Amniotic stem cell (primary cell): Measurements from ENCODE around the gene VWCE.
"Not testable (repeated sequence)": the region's sequence is repeated elsewhere in the genome, so short reads cannot be mapped to it uniquely, and the experiment has no call there.

Experiments
- DNase-seq: peaks from one replicate; lab custom pipeline; 2025; lab: John Stamatoyannopoulos, UW

Gene VWCE

DNA sequence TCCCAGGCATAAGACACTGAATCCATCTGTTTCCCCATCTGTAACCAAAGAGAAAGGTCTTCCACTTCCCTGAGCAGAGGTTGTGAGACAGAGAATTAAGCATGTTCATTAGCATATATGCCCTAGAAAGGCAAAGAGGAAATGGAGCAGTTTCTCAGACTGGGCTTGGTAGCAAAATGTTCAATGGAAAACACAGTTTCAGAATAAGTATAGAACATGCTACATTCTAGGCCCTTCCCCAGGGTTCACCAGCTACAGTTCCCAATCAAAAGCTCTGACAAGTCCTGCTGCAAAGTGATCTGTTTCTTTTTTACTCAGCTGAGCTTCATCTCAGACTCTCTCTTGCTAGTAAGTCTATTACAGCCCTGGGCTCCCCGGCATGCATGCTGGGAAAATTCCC is 42.8 kb downstream of the VWCE start:
- not testable (repeated sequence) for DNase-seq

DNA sequence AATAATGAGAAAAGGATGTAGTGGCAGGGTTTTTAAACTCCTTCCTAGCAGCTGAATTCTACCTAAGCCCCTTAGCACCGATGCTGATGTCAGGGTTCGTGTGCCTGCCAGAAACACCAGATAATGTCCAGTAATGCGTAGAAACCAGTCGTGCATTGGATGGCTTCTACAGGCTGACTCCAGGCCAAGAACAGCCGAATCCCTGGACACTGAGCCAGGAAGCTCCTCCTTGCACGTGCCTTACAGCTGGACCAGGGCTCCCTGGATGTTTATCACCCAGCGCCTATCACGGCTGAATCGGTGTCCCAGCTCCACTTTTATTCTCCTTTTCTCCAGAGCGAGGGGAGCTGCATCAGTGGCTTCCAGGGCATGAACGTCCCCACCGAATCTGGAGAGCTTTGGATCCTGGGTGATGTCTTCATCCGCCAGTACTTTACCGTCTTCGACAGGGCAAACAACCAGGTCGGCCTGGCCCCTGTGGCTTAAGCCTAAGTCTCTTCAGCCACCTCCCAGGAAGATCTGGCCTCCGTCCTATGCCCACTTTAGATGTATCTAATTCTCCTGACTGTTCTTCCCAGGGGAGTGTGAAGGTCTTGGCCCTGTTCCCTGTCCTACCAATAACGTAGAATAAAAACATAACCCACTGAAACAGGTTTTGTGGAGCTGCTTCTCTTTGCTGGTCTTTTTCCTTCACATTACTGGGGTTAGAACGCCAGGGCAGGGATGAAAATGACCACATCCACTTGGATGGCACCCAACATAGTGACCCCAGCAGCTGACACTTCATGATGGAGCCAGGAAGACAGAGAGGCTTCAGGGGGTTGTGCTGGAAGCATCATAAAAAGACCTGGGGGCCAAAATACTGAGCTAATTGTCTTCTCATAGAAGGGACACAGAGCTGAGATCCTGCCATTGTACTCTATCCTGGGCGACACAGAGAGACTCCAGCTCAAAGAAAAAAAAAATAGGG is 44.0 kb downstream of the VWCE start:
- DNase-seq: not testable (repeated sequence)

DNA sequence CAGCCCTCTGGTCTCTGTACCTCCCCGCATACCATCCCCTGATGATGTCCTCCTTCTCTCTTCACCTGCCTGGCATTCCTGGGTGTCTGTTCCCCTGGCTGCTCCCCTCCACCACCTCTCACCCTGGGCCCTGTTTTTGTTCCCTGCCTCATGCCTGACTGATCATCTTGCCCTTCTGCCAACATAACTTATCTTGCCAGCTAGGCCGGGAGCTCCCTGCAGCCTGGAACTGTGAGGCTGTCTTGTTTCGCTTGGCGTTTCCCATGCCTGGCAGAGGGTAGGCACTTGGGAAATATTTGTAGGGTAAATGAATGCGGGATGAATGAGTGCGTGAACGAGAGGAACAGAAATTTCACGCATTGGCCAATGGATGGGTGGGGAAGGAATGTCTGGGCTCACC is 45.9 kb downstream of the VWCE start:
- DNase-seq: not testable (repeated sequence)

DNA sequence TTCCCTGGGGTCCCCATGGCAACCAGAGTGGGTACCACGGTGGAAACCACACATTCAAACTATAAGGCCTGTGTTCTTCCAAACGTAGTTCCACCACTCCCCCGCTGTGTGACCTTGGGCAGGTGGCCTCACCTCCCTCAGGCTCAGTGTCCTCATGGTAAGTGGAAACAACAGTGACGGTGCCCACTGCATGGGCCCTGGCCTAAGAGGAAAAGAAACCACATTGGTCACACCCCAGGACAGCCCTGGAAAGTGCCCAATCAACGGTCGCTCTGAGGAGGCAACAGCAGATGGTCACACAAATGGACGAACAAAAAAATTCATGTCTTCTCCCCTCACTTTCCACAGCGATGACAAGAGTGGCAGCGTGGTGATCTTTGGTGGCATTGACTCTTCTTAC is 47.0 kb downstream of the VWCE start:
- not testable (repeated sequence) for DNase-seq

DNA sequence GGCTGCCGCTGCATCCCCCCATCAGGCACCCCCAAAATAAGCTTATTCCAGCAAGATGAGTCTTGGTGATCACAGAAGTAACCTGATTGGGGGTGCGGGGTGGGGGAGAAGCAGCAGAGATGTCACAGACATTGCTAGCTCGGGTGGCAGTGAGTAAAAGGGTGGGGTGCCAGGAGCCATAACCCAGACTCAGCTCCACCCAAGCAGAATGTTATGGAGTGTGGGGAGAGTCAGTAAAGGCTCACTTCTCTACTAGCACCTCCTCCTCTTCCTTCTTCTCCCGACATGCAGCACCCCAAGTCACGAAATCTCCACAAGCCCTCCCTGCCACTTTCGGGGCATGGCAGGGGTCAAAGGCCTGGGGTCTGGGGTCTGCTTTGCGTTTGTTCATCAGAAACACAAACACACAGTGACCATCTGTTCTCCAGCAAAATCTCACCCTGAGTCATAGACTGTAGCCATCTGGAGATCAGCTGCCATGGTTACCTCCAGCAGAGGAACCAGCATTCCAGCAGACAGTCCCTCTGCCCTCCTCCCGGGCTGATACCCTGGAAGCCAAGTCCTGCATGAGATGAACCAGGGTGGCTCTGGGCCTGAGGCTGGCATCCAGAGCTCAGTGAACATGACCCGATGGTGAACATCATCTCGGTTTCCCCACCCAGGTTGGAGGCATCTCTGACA is 49.7 kb downstream of the VWCE start:
- DNase-seq: not testable (repeated sequence)

DNA sequence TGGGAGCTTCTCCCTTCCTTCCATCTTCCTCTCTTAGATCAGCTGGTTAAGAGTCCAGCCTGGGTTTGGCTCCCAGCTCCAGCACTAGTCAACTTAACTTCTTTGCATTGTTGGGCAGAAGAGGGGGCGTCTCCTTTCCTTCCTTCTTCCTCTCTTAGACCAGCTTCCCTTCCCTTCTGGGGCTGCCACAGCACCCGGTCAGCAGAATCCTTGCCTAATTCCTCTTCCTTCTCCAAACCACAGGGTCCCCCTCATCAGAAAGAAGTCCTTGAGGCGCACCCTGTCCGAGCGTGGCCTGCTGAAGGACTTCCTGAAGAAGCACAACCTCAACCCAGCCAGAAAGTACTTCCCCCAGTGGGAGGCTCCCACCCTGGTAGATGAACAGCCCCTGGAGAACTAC is 53.6 kb downstream of the VWCE start:
- not testable (repeated sequence) for DNase-seq

DNA sequence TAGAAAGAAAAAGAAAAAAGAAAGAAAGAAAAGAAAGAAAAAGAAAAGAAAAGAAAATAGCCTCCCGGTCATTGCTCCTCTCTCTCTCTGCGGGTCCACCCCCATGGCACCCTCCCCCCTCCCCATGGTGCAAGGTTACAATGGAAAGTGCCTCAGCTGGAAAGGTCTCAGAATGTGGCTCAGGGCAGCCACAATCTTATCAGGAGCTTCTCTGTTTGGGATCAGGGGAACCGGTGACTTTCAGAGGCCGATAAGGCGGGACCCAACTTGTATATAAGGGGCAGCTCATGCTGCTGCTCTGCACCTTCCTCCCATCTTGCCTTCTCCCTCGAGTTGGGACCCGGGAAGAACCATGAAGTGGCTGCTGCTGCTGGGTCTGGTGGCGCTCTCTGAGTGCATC is 54.2 kb downstream of the VWCE start, which contains the start of gene PGA5:
PGA5 (plus strand) TSS at position 301 of the 400 bp plus-strand sequence; CDS start at position 353, 52 bp downstream.
- DNase-seq: not testable (repeated sequence)

DNA sequence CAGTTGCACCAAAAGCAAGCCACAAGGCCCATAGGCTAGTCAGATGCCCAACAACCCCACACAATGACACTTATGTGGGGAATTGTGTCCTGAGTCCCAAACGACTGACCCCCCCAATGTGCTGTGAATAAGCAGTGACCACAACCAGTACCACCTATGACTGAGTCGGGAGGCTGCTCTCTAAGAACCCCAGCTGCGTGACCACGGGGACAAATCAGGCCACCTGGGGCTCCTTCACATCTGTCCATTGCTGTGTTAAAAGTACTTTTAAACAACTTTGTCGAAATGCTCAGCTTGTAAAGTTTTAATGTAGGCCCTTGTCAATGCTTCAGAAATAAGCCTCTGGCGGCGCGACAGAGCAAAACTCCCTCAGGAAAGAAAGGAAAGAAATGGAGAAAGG is 54.8 kb downstream of the VWCE start:
- not testable (repeated sequence) for DNase-seq

DNA sequence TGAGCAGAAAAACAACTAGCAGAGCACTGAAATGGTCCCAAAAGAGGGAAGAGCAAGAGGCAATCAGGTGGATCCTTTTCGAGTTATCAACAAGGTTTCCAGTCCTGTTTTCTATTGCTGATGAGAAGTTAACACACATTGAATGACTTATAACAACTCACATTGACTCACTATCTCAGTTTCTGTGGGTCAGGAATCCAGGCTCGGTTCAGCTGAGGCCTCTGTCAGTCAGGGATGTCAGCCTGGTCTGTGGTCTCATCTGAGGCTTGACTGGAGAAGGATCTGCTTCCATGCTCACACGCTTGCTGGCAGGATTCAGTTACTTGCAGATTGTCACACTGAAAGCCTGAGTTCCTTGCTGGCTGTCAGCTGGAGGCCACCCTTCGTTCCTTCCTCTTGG is 58.0 kb downstream of the VWCE start:
- not testable (repeated sequence) for DNase-seq

DNA sequence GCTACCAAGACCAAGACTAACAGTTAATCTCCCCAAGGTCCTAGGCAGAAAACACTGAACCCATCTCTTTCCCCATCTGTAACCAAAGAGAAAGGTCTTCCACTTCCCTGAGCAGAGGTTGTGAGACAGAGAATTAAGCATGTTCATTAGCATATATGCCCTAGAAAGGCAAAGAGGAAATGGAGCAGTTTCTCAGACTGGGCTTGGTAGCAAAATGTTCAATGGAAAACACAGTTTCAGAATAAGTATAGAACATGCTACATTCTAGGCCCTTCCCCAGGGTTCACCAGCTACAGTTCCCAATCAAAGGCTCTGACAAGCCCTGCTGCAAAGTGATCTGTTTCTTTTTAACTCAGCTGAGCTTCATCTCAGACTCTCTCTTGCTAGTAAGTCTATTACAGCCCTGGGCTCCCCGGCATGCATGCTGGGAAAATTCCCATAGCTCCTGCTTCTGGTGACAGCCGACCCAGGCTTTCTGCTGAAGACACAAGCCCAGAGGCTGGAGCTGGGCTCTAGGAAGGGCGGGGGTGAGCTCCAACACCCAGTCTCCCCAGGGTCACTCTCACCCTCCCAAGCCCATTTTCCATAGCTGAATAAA is 62.5 kb downstream of the VWCE start:
- not testable (repeated sequence) for DNase-seq

DNA sequence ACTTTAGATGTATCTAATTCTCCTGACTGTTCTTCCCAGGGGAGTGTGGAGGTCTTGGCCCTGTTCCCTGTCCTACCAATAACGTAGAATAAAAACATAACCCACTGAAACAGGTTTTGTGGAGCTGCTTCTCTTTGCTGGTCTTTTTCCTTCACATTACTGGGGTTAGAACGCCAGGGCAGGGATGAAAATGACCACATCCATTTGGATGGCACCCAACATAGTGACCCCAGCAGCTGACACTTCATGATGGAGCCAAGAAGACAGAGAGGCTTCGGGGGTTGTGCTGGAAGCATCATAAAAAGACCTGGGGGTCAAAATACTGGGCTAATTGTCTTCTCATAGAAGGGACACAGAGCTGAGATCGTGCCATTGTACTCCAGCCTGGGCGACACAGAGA is 63.5 kb downstream of the VWCE start:
- not testable (repeated sequence) for DNase-seq

DNA sequence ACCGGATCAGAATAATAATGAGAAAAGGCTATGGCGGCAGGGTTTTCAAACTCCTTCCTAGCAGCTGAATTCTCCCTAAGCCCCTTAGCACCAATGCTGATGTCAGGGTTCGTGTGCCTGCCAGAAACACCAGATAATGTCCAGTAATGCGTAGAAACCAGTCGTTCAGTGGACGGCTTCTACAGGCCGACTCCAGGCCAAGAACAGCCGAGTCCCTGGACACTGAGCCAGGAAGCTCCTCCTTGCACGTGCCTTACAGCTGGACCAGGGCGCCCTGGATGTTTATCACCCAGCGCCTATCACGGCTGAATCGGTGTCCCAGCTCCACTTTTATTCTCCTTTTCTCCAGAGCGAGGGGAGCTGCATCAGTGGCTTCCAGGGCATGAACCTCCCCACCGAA is 64.1 kb downstream of the VWCE start:
- DNase-seq: not testable (repeated sequence)

DNA sequence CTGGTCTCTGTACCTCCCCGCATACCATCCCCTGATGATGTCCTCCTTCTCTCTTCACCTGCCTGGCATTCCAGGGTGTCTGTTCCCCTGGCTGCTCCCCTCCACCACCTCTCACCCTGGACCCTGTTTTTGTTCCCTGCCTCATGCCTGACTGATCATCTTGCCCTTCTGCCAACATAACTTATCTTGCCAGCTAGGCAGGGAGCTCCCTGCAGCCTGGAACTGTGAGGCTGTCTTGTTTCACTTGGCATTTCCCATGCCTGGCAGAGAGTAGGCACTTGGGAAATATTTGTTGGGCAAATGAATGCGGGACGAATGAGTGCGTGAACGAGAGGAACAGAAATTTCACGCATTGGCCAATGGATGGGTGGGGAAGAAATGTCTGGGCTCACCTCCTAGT is 65.7 kb downstream of the VWCE start:
- DNase-seq: not testable (repeated sequence)

DNA sequence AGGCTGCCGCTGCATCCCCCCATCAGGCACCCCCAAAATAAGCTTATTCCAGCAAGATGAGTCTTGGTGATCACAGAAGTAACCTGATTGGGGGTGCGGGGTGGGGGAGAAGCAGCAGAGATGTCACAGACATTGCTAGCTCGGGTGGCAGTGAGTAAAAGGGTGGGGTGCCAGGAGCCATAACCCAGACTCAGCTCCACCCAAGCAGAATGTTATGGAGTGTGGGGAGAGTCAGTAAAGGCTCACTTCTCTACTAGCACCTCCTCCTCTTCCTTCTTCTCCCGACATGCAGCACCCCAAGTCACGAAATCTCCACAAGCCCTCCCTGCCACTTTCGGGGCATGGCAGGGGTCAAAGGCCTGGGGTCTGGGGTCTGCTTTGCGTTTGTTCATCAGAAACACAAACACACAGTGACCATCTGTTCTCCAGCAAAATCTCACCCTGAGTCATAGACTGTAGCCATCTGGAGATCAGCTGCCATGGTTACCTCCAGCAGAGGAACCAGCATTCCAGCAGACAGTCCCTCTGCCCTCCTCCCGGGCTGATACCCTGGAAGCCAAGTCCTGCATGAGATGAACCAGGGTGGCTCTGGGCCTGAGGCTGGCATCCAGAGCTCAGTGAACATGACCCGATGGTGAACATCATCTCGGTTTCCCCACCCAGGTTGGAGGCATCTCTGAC is 68.5 kb downstream of the VWCE start:
- not testable (repeated sequence) for DNase-seq

DNA sequence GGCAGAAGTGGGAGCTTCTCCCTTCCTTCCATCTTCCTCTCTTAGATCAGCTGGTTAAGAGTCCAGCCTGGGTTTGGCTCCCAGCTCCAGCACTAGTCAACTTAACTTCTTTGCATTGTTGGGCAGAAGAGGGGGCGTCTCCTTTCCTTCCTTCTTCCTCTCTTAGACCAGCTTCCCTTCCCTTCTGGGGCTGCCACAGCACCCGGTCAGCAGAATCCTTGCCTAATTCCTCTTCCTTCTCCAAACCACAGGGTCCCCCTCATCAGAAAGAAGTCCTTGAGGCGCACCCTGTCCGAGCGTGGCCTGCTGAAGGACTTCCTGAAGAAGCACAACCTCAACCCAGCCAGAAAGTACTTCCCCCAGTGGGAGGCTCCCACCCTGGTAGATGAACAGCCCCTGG is 72.4 kb downstream of the VWCE start:
- DNase-seq: not testable (repeated sequence)

DNA sequence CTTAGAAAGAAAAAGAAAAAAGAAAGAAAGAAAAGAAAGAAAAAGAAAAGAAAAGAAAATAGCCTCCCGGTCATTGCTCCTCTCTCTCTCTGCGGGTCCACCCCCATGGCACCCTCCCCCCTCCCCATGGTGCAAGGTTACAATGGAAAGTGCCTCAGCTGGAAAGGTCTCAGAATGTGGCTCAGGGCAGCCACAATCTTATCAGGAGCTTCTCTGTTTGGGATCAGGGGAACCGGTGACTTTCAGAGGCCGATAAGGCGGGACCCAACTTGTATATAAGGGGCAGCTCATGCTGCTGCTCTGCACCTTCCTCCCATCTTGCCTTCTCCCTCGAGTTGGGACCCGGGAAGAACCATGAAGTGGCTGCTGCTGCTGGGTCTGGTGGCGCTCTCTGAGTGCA is 73.1 kb downstream of the VWCE start, which contains the start of gene PGA4:
PGA4 (plus strand) TSS at position 301 of the 400 bp plus-strand sequence; CDS start at position 355, 54 bp downstream.
- not testable (repeated sequence) for DNase-seq

DNA sequence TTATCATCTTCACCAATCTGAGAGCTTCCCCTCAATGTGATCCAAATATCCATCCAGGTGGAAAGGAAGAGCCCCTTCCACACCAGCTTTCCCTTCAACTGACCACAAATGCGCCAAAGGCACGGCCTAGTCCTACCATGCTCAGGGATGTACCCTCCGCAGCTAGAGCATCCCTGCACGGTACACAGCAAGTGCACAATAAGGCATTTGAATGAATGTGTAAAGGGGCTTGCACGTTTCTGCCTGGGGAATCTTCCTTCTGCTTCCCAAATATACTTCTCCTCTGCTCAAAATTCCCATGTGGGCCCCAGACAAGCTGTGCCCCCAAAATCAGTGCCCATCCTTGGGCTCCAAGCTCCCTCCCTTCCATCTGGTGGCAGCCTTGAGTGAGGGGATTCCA is 76.1 kb downstream of the VWCE start:
- not testable (repeated sequence) for DNase-seq

DNA sequence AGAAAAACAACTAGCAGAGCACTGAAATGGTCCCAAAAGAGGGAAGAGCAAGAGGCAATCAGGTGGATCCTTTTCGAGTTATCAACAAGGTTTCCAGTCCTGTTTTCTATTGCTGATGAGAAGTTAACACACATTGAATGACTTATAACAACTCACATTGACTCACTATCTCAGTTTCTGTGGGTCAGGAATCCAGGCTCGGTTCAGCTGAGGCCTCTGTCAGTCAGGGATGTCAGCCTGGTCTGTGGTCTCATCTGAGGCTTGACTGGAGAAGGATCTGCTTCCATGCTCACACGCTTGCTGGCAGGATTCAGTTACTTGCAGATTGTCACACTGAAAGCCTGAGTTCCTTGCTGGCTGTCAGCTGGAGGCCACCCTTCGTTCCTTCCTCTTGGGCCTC is 76.8 kb downstream of the VWCE start:
- not testable (repeated sequence) for DNase-seq

DNA sequence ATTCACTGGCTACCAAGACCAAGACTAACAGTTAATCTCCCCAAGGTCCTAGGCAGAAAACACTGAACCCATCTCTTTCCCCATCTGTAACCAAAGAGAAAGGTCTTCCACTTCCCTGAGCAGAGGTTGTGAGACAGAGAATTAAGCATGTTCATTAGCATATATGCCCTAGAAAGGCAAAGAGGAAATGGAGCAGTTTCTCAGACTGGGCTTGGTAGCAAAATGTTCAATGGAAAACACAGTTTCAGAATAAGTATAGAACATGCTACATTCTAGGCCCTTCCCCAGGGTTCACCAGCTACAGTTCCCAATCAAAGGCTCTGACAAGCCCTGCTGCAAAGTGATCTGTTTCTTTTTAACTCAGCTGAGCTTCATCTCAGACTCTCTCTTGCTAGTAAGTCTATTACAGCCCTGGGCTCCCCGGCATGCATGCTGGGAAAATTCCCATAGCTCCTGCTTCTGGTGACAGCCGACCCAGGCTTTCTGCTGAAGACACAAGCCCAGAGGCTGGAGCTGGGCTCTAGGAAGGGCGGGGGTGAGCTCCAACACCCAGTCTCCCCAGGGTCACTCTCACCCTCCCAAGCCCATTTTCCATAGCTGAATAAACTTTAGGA is 81.3 kb downstream of the VWCE start:
- DNase-seq: not testable (repeated sequence)

DNA sequence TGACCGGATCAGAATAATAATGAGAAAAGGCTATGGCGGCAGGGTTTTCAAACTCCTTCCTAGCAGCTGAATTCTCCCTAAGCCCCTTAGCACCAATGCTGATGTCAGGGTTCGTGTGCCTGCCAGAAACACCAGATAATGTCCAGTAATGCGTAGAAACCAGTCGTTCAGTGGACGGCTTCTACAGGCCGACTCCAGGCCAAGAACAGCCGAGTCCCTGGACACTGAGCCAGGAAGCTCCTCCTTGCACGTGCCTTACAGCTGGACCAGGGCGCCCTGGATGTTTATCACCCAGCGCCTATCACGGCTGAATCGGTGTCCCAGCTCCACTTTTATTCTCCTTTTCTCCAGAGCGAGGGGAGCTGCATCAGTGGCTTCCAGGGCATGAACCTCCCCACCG is 82.9 kb downstream of the VWCE start:
- not testable (repeated sequence) for DNase-seq

DNA sequence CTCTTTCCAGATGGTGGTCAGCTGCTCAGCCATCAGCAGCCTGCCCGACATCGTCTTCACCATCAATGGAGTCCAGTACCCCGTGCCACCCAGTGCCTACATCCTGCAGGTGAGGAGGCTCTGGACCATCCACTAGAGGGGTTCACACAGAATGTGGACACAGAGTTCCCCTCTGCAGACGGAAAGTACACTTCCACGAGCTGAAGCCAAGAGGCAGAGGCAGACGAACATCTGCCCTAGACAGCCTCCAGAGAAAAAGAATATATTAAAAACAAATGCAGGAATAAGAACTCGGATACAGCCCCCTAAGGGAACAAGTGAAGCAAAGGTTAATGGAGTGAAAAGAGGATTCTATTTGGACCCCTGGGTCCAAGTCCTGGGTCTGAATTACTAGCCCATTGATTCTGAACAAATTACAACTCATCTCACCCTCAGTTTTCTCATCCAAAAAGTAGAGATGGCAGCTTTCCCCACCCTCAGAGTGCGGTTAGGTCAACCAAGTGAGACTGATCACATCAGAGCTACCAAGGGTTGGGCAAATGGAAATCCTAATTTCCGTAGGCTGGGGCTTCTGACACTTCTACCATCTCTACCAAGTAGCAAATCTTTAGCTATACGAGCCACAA is 83.7 kb downstream of the VWCE start:
- DNase-seq: not testable (repeated sequence)
